RWPE2 (cell line): ENCODE results near the gene GLE1.
"Not testable (repeated sequence)": the region's sequence is repeated elsewhere in the genome, so short reads cannot be mapped to it uniquely, and the experiment has no call there.

Experiments used
- ATAC-seq: fragments of 200-7000 bp; cut with Tn5 transposase; 3 replicates; pipeline ENCODE4 v1.9.1; 2021; ENCODE audit warnings: low read depth
- DNase-seq: peaks from one replicate; pipeline ENCODE4 v3.0.0-alpha.2; 2020; ENCODE audit warnings: low spot score
- H3K27ac ChIP-seq: fragments of 450-650 bp; 2 replicates; pipeline ENCODE4 v1.5.1; 2017; ENCODE audit warnings: mild to moderate bottlenecking; ENCODE audit not compliant: poor library complexity, severe bottlenecking
- H3K27me3 ChIP-seq: fragments of 250-450 bp; sonication (Bioruptor Pico); 2 replicates; pipeline ENCODE4 v1.5.1; 2021; ENCODE audit warnings: mild to moderate bottlenecking, moderate library complexity; ENCODE audit not compliant: insufficient read depth, poor library complexity, severe bottlenecking
- H3K36me3 ChIP-seq: fragments of 250-450 bp; sonication (Bioruptor Pico); 2 replicates; pipeline ENCODE4 v1.5.1; 2020; ENCODE audit warnings: low read depth, mild to moderate bottlenecking, moderate library complexity
- H3K4me1 ChIP-seq: fragments of 250-450 bp; sonication (Bioruptor Pico); 2 replicates; pipeline ENCODE4 v1.5.1; 2021; ENCODE audit warnings: mild to moderate bottlenecking, moderate library complexity; ENCODE audit not compliant: insufficient read depth, poor library complexity, severe bottlenecking
- H3K4me3 ChIP-seq: fragments of 250-450 bp; sonication (Bioruptor Pico); 2 replicates; pipeline ENCODE4 v1.5.1; 2021; ENCODE audit warnings: mild to moderate bottlenecking, moderate library complexity; ENCODE audit not compliant: severe bottlenecking
- H3K9me3 ChIP-seq: fragments of 250-450 bp; sonication (Bioruptor Pico); 2 replicates; pipeline ENCODE4 v1.5.1; 2021; ENCODE audit warnings: mild to moderate bottlenecking, moderate library complexity; ENCODE audit not compliant: severe bottlenecking
- TF ChIP-seq, protein P1 (sequence below): fragments of 450-650 bp; IDR thresholded peaks from one replicate; pipeline ENCODE4 v1.5.1; 2017; ENCODE audit warnings: mild to moderate bottlenecking, moderate library complexity; ENCODE audit not compliant: poor library complexity, severe bottlenecking

Gene GLE1

GRCh38 chr9:128575469-128575868 is 71.0 kb downstream of the GLE1 start:
- ATAC-seq (no peak), DNase-seq (no peak)
- Histone ChIP-seq H3K4me3 (no peak overlapping the region), H3K4me1 (no peaks in the 10 kb centered on the region), H3K9me3 (no peaks in the 10 kb centered on the region), H3K36me3 (peaks cover 90% of the 10 kb centered on the region), H3K27me3 (no peaks in the 10 kb centered on the region), H3K27ac (no peak overlapping the region)
- TF ChIP-seq, protein P1, sequence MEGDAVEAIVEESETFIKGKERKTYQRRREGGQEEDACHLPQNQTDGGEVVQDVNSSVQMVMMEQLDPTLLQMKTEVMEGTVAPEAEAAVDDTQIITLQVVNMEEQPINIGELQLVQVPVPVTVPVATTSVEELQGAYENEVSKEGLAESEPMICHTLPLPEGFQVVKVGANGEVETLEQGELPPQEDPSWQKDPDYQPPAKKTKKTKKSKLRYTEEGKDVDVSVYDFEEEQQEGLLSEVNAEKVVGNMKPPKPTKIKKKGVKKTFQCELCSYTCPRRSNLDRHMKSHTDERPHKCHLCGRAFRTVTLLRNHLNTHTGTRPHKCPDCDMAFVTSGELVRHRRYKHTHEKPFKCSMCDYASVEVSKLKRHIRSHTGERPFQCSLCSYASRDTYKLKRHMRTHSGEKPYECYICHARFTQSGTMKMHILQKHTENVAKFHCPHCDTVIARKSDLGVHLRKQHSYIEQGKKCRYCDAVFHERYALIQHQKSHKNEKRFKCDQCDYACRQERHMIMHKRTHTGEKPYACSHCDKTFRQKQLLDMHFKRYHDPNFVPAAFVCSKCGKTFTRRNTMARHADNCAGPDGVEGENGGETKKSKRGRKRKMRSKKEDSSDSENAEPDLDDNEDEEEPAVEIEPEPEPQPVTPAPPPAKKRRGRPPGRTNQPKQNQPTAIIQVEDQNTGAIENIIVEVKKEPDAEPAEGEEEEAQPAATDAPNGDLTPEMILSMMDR: no peak

DNA sequence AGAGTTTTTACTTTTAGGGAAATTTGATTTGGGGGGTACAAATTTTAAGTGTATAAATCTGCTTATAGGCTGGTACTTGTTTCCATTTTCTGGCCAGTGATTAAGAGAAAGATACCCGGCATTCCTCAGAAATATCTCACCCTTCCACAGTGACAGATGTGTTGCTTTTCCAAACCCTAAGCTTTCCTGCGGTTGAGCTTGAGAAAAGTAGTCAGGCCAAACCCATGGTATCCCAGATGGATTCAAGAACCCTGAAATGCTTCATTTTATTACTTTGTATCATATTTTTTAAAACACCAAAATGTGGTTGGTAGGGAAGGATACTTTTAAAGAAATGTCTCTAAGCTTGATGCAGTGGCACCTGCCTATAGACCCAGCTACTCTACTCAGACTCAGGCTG is 71.4 kb downstream of the GLE1 start:
- Histone ChIP-seq H3K4me3 (no peak overlapping the region), H3K36me3 (peaks cover 94% of the 10 kb centered on the region), H3K27me3 (no peaks in the 10 kb centered on the region), H3K27ac (no peak overlapping the region), H3K9me3 (no peaks in the 10 kb centered on the region), H3K4me1 (no peaks in the 10 kb centered on the region)
- no peak for ATAC-seq
- TF ChIP-seq, protein P1: no peak
- no peak for DNase-seq

- no peak for ATAC-seq
- DNase-seq: no peak
- H3K4me1 ChIP-seq: no peaks in the 10 kb centered on the region
- no peaks in the 10 kb centered on the region for H3K27me3 ChIP-seq
- H3K9me3 ChIP-seq: no peaks in the 10 kb centered on the region
- H3K27ac ChIP-seq: no peak overlapping the region
- peaks cover 97% of the 10 kb centered on the region for H3K36me3 ChIP-seq
- TF ChIP-seq, protein P1: no peak
- H3K4me3 ChIP-seq: no peak overlapping the region
Observed at GRCh38 chr9:128577206-128577605, 72.7 kb downstream of the GLE1 start.

- H3K27ac ChIP-seq: no peak overlapping the region
- DNase-seq: no peak
- H3K36me3 ChIP-seq: peaks cover 100% of the 10 kb centered on the region
- no peaks in the 10 kb centered on the region for H3K9me3 ChIP-seq
- H3K4me3 ChIP-seq: no peak overlapping the region
- no peaks in the 10 kb centered on the region for H3K27me3 ChIP-seq
- H3K4me1 ChIP-seq: no peaks in the 10 kb centered on the region
- ATAC-seq: no peak
- TF ChIP-seq, protein P1: no peak
Observed at GRCh38 chr9:128579194-128579593, 74.7 kb downstream of the GLE1 start.

- Histone ChIP-seq H3K4me1 (no peaks in the 10 kb centered on the region), H3K27me3 (no peaks in the 10 kb centered on the region), H3K4me3 (no peak overlapping the region), H3K36me3 (peaks cover 100% of the 10 kb centered on the region), H3K9me3 (no peaks in the 10 kb centered on the region), H3K27ac (no peak overlapping the region)
- ATAC-seq (no peak), DNase-seq (no peak)
- TF ChIP-seq, protein P1: no peak
Observed at GRCh38 chr9:128580731-128581130, 76.2 kb downstream of the GLE1 start.

- not testable (repeated sequence) for H3K27ac ChIP-seq
- peaks cover 95% of the 10 kb centered on the region for H3K36me3 ChIP-seq
Observed at GRCh38 chr9:128585155-128585554, 80.6 kb downstream of the GLE1 start.

DNA sequence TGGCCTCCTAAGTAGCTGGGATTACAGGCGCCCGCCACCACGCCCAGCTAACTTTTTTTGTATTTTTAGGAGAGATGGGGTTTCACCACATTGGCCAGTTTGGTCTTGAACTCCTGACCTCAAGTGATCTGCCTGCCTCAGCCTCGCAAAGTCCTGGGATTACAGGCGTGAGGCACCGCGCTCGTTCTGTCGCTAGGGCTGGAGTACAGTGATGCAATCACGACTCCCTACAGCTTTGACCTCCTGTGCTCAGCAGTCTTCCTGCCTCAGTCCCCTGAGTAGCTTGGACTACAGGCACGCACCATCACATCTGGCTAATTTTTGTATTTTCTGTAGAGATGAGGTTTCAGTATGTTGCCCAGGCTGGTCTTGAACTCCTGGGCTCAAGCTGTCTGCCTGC is 82.4 kb downstream of the GLE1 start:
- not testable (repeated sequence) for H3K27ac ChIP-seq, H3K27me3 ChIP-seq, ATAC-seq, H3K4me1 ChIP-seq, H3K9me3 ChIP-seq, H3K4me3 ChIP-seq, DNase-seq
- peaks cover 95% of the 10 kb centered on the region for H3K36me3 ChIP-seq

More at GRCh38 chr9:128585155-128585554, 80.6 kb downstream of the GLE1 start:
- not testable (repeated sequence) for H3K4me3 ChIP-seq, ATAC-seq, DNase-seq, H3K4me1 ChIP-seq, H3K27me3 ChIP-seq, H3K9me3 ChIP-seq
